ENCODE measurements around the gene FBXL13. TPM values are rescaled to one million over a fixed set of nuclear protein-coding genes. Genes with fewer than 3 reads are reported as not detected.
"Not testable (repeated sequence)": the region's sequence is repeated elsewhere in the genome, so short reads cannot be mapped to it uniquely, and the experiment has no call there.

FBXL13 gene
- total RNA-seq, 2 experiments from 2014 or later = 1.6 to 2.0 TPM

DNA sequence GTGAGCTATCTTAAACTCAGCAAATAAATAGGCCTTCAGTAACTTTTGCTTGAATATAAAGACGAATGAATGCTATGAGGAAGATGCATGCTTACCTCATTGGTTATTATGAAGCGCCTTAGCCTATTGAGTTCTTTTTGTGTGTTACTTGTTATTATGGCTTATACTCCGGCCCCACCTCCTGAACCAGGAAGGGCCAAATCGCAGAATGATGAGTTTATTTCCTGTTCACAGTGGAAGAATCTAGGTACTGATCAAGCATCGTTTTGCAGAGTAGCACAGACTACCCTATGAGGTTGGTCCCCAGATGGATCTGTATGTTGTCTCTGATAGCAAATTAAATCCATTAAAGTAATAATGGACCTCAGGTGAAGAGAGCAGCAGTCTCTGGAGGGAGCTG is 283.2 kb downstream of the FBXL13 start:
- BruUV-seq (replicated peaks); H3K4me3 ChIP-seq (ENCODE audit: low read depth, low read length, poor library complexity, severe bottlenecking); H3K9me3 ChIP-seq (ENCODE audit: low read length); H3K4me1 ChIP-seq (ENCODE audit: insufficient read depth, low read length, poor library complexity, severe bottlenecking); CTCF ChIA-PET (ENCODE audit: unreplicated experiment); H3K4me2 ChIP-seq (ENCODE audit: low read length); H2AFZ ChIP-seq (ENCODE audit: low read length); H4K20me1 ChIP-seq (ENCODE audit: insufficient read depth, low read length); H3K79me2 ChIP-seq (ENCODE audit: insufficient read depth, low read depth, low read length); POLR2A ChIA-PET; H3K9me2 ChIP-seq (ENCODE audit: insufficient read depth, low read length); intact Hi-C loops (cut with micrococcal nuclease; ENCODE audit: unreplicated experiment); DNase-seq (ENCODE audit: low spot score); H3K36me3 ChIP-seq (ENCODE audit: insufficient read depth, low read length); H3K27ac ChIP-seq (ENCODE audit: low read depth, low read length, poor library complexity, severe bottlenecking): not testable (repeated sequence)

DNA sequence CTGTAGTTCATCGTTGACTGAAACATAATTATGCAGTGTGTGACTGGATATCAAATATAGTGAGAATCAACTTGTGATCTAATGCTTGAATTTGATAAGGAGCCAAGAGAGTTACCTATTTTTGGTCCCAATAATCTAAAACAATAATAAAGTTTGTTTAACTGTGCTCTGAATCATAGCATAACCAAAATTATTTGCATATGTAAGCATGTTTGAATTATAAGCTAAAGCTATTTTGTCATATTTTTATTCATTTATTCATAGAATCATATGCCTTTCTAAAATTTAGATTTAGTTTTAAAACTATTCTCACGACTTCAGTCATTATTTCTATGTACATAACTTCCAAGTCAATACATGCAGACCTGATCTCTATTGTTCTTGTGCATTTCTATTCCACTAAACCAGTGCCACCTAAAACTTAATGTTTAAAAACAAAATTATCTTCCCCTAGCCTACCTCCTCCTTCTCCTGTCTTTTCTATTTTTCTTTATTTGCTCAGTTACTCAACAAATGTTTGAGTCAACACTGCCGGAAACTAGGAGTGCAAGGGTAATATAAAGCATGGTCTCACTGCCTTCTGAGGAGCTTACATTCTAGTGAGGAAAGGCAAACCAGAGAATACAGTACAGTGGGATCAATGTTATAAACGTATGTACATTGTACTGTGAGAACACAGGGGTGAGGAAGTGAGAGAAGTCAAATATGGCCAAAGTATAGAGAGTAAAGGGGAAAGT is 284.1 kb downstream of the FBXL13 start:
- POLR2A ChIA-PET; H3K9me3 ChIP-seq (ENCODE audit: low read length); H3K9me2 ChIP-seq (ENCODE audit: insufficient read depth, low read length); DNase-seq (ENCODE audit: low spot score); H3K4me3 ChIP-seq (ENCODE audit: low read depth, low read length, poor library complexity, severe bottlenecking); H3K4me2 ChIP-seq (ENCODE audit: low read length); H2AFZ ChIP-seq (ENCODE audit: low read length); H3K27ac ChIP-seq (ENCODE audit: low read depth, low read length, poor library complexity, severe bottlenecking); H4K20me1 ChIP-seq (ENCODE audit: insufficient read depth, low read length); H3K4me1 ChIP-seq (ENCODE audit: insufficient read depth, low read length, poor library complexity, severe bottlenecking); CTCF ChIA-PET (ENCODE audit: unreplicated experiment); intact Hi-C loops (cut with micrococcal nuclease; ENCODE audit: unreplicated experiment); H3K36me3 ChIP-seq (ENCODE audit: insufficient read depth, low read length); H3K79me2 ChIP-seq (ENCODE audit: insufficient read depth, low read depth, low read length); BruUV-seq (replicated peaks): not testable (repeated sequence)

GRCh38 chr7:102788770-102789169 is 285.8 kb downstream of the FBXL13 start:
- BruUV-seq (replicated peaks); H3K79me2 ChIP-seq (ENCODE audit: insufficient read depth, low read depth, low read length); POLR2A ChIA-PET; H3K27ac ChIP-seq (ENCODE audit: low read depth, low read length, poor library complexity, severe bottlenecking); H3K9me3 ChIP-seq (ENCODE audit: low read length); intact Hi-C loops (cut with micrococcal nuclease; ENCODE audit: unreplicated experiment); H2AFZ ChIP-seq (ENCODE audit: low read length); H3K4me1 ChIP-seq (ENCODE audit: insufficient read depth, low read length, poor library complexity, severe bottlenecking); H3K9me2 ChIP-seq (ENCODE audit: insufficient read depth, low read length); H3K4me2 ChIP-seq (ENCODE audit: low read length); DNase-seq (ENCODE audit: low spot score); CTCF ChIA-PET (ENCODE audit: unreplicated experiment); H3K4me3 ChIP-seq (ENCODE audit: low read depth, low read length, poor library complexity, severe bottlenecking); H4K20me1 ChIP-seq (ENCODE audit: insufficient read depth, low read length); H3K36me3 ChIP-seq (ENCODE audit: insufficient read depth, low read length): not testable (repeated sequence)

GRCh38 chr7:102780926-102781325 is 293.7 kb downstream of the FBXL13 start:
- POLR2A ChIA-PET; H3K4me3 ChIP-seq (ENCODE audit: low read depth, low read length, poor library complexity, severe bottlenecking); intact Hi-C loops (cut with micrococcal nuclease; ENCODE audit: unreplicated experiment); H3K27ac ChIP-seq (ENCODE audit: low read depth, low read length, poor library complexity, severe bottlenecking); H4K20me1 ChIP-seq (ENCODE audit: insufficient read depth, low read length); H3K9me3 ChIP-seq (ENCODE audit: low read length); H2AFZ ChIP-seq (ENCODE audit: low read length); CTCF ChIA-PET (ENCODE audit: unreplicated experiment); DNase-seq (ENCODE audit: low spot score); BruUV-seq (replicated peaks); H3K4me1 ChIP-seq (ENCODE audit: insufficient read depth, low read length, poor library complexity, severe bottlenecking); H3K79me2 ChIP-seq (ENCODE audit: insufficient read depth, low read depth, low read length); H3K4me2 ChIP-seq (ENCODE audit: low read length); H3K36me3 ChIP-seq (ENCODE audit: insufficient read depth, low read length); H3K9me2 ChIP-seq (ENCODE audit: insufficient read depth, low read length): not testable (repeated sequence)

- H3K9me2 ChIP-seq (ENCODE audit: insufficient read depth, low read length); H2AFZ ChIP-seq (ENCODE audit: low read length); H3K79me2 ChIP-seq (ENCODE audit: insufficient read depth, low read depth, low read length); intact Hi-C loops (cut with micrococcal nuclease; ENCODE audit: unreplicated experiment); H4K20me1 ChIP-seq (ENCODE audit: insufficient read depth, low read length); CTCF ChIA-PET (ENCODE audit: unreplicated experiment); DNase-seq (ENCODE audit: low spot score); H3K4me1 ChIP-seq (ENCODE audit: insufficient read depth, low read length, poor library complexity, severe bottlenecking); H3K4me2 ChIP-seq (ENCODE audit: low read length); H3K4me3 ChIP-seq (ENCODE audit: low read depth, low read length, poor library complexity, severe bottlenecking); H3K27ac ChIP-seq (ENCODE audit: low read depth, low read length, poor library complexity, severe bottlenecking); BruUV-seq (replicated peaks); H3K36me3 ChIP-seq (ENCODE audit: insufficient read depth, low read length); H3K9me3 ChIP-seq (ENCODE audit: low read length); POLR2A ChIA-PET: not testable (repeated sequence)
Measured at GRCh38 chr7:102778663-102779062, 295.9 kb downstream of the FBXL13 start.

- POLR2A ChIA-PET; intact Hi-C loops (cut with micrococcal nuclease; ENCODE audit: unreplicated experiment); DNase-seq (ENCODE audit: low spot score); H3K4me1 ChIP-seq (ENCODE audit: insufficient read depth, low read length, poor library complexity, severe bottlenecking); H3K4me2 ChIP-seq (ENCODE audit: low read length); BruUV-seq (replicated peaks); H3K9me3 ChIP-seq (ENCODE audit: low read length); H3K27ac ChIP-seq (ENCODE audit: low read depth, low read length, poor library complexity, severe bottlenecking); H3K36me3 ChIP-seq (ENCODE audit: insufficient read depth, low read length); CTCF ChIA-PET (ENCODE audit: unreplicated experiment); H3K79me2 ChIP-seq (ENCODE audit: insufficient read depth, low read depth, low read length); H2AFZ ChIP-seq (ENCODE audit: low read length); H4K20me1 ChIP-seq (ENCODE audit: insufficient read depth, low read length); H3K9me2 ChIP-seq (ENCODE audit: insufficient read depth, low read length); H3K4me3 ChIP-seq (ENCODE audit: low read depth, low read length, poor library complexity, severe bottlenecking): not testable (repeated sequence)
Measured at GRCh38 chr7:102776217-102776616, 298.4 kb downstream of the FBXL13 start.

DNA sequence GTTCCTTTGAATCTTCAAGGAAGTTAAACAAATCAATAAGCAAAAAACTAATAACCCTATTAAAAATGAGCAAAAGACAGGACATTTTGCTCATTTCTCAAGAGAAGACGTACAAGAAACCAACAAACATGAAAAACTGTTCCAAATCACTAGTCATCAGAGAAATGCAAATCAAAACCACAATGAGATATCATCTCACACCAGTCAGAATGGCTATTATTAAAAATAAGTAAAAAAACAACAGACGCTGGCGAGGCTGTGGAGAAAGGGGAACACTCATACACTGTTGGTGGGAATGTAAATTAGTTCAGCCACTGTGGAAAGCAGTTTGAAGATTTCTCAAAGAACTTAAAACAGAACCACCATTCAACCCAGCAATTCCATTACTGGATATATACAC is 304.1 kb downstream of the FBXL13 start:
- BruUV-seq (replicated peaks); DNase-seq (ENCODE audit: low spot score); CTCF ChIA-PET (ENCODE audit: unreplicated experiment); H3K27ac ChIP-seq (ENCODE audit: low read depth, low read length, poor library complexity, severe bottlenecking); H4K20me1 ChIP-seq (ENCODE audit: insufficient read depth, low read length); H3K9me2 ChIP-seq (ENCODE audit: insufficient read depth, low read length); intact Hi-C loops (cut with micrococcal nuclease; ENCODE audit: unreplicated experiment); H3K79me2 ChIP-seq (ENCODE audit: insufficient read depth, low read depth, low read length); H3K4me1 ChIP-seq (ENCODE audit: insufficient read depth, low read length, poor library complexity, severe bottlenecking); H3K36me3 ChIP-seq (ENCODE audit: insufficient read depth, low read length); H2AFZ ChIP-seq (ENCODE audit: low read length); H3K4me3 ChIP-seq (ENCODE audit: low read depth, low read length, poor library complexity, severe bottlenecking); H3K9me3 ChIP-seq (ENCODE audit: low read length); H3K4me2 ChIP-seq (ENCODE audit: low read length); POLR2A ChIA-PET: not testable (repeated sequence)

Data from OCI-LY7 (cell line).